K562 (cell line): Measurements from ENCODE around the gene ZNF615. TPM values are rescaled to one million over a fixed set of nuclear protein-coding genes. Genes with fewer than 3 reads are reported as not detected.
A peak's percentile ranks its signal among the peaks of the same experiment; 100 is the strongest.
"Not testable (repeated sequence)": the region's sequence is repeated elsewhere in the genome, so short reads cannot be mapped to it uniquely, and the experiment has no call there.

Source experiments
- ATAC-seq: fragments of 200-7000 bp; cut with Tn5 transposase; 3 replicates; pipeline ENCODE4 v1.9.1; 2020; ENCODE audit warnings: moderate library complexity
- BruUV-seq: library from RNA; stranded (reverse); fragments of 400-500 nt; replicated peaks from 2 replicates; lab custom pipeline; 2021; lab: Mats Ljungman, UMichigan
- CTCF ChIA-PET: fragments of 300-600 bp; formaldehyde crosslinking; extraction: SDS; loops from one replicate; lab custom pipeline; 2021; ENCODE audit warnings: low intra/inter-chr PET ratio; lab: Yijun Ruan, JAX
- POLR2A ChIA-PET: fragments of 300-600, 350-650 bp; sonication (Branson Sonifier 250); formaldehyde crosslinking; extraction: SDS; loops from one replicate; lab custom pipeline; 2021; ENCODE audit warnings: antibody characterized with exemption, inconsistent platforms; lab: Yijun Ruan, JAX
- DNase-seq, 4 experiments: peaks; one replicate each; pipeline versions ENCODE4 v3.0.0 to v3.0.0-alpha.2; 2011 to 2018; ENCODE audit warnings: low spot score in 3 of 4, mixed read lengths in 3 of 4; ENCODE audit errors: extremely low read depth in 1 of 4
- FAIRE-seq: peaks from 2 replicates; lab custom pipeline; 2011; peaks lifted over from hg19 to GRCh38; lab: Jason Lieb, UNC
- H2AFZ ChIP-seq: 2 replicates; pipeline ENCODE4 v1.6.0; 2011; ENCODE audit warnings: low read depth, low read length, control low read depth, inconsistent platforms
- H3K27ac ChIP-seq: fragments of 200-600 bp; 3 replicates; pipeline ENCODE4 v1.8.0; 2011; ENCODE audit warnings: low read depth, mild to moderate bottlenecking, control low read depth, inconsistent platforms, low read length, moderate library complexity, mixed read lengths; ENCODE audit errors: extremely low read depth
- H3K27me3 ChIP-seq, 2 experiments: fragments of 300-600 bp in 1 of 2; 2 replicates in 1 of 2; 3 replicates in 1 of 2; pipeline versions ENCODE4 v1.6.0 to v1.8.0; 2011; ENCODE audit warnings: inconsistent platforms in 2 of 2, low read length in 2 of 2, mild to moderate bottlenecking in 1 of 2, mixed read lengths in 1 of 2, moderate library complexity in 1 of 2; ENCODE audit not compliant: control insufficient read depth in 2 of 2, insufficient read depth in 2 of 2
- H3K36me3 ChIP-seq: fragments of 300-600 bp; 3 replicates; pipeline ENCODE4 v1.8.0; 2011; ENCODE audit warnings: mild to moderate bottlenecking, low read length, inconsistent platforms; ENCODE audit not compliant: control insufficient read depth, insufficient read depth
- H3K4me1 ChIP-seq, 2 experiments: fragments of 200-600 bp in 1 of 2; replicated peaks in 1 of 2; 2 replicates in 1 of 2; 3 replicates in 1 of 2; pipeline versions ENCODE4 v1.5.1 to v1.8.0; 2011; ENCODE audit warnings: inconsistent platforms in 2 of 2, low read length in 2 of 2, mild to moderate bottlenecking in 1 of 2, mixed read lengths in 1 of 2, moderate library complexity in 1 of 2; ENCODE audit not compliant: control insufficient read depth in 2 of 2, insufficient read depth in 2 of 2
- H3K4me2 ChIP-seq: 2 replicates; pipeline ENCODE4 v1.6.1; 2011; ENCODE audit warnings: low read length, control low read depth, inconsistent platforms, mixed read lengths; ENCODE audit not compliant: insufficient read depth
- H3K4me3 ChIP-seq: fragments of 200-600 bp; sonication (generic), shearing (Covaris generic); 2 replicates; pipeline ENCODE4 v1.5.1; 2016; ENCODE audit warnings: control low read depth, inconsistent platforms
- H3K79me2 ChIP-seq: fragments of 200-600 bp; 3 replicates; pipeline ENCODE4 v1.8.0; 2011; ENCODE audit warnings: low read length, inconsistent platforms; ENCODE audit not compliant: control insufficient read depth, insufficient read depth
- H3K9ac ChIP-seq, 2 experiments: 2 replicates each; pipeline versions ENCODE4 v1.6.0 to v1.6.1; 2011; ENCODE audit warnings: low read depth in 2 of 2, low read length in 2 of 2, control low read depth in 1 of 2, inconsistent platforms in 1 of 2, mild to moderate bottlenecking in 1 of 2, mixed read lengths in 1 of 2; ENCODE audit not compliant: insufficient read depth in 1 of 2
- H3K9me1 ChIP-seq: one replicate; pipeline ENCODE4 v1.6.0; 2011; ENCODE audit warnings: inconsistent platforms, mild to moderate bottlenecking, low read length, moderate library complexity; ENCODE audit not compliant: control insufficient read depth, insufficient read depth
- H3K9me3 ChIP-seq: replicated peaks from 2 replicates; pipeline ENCODE4 v1.5.1; 2011; ENCODE audit warnings: low read depth, low read length, inconsistent platforms; ENCODE audit not compliant: control insufficient read depth, insufficient read depth
- H4K20me1 ChIP-seq: replicated peaks from 2 replicates; pipeline ENCODE4 v1.6.1; 2011; ENCODE audit warnings: low read length, inconsistent platforms, mixed read lengths; ENCODE audit not compliant: control insufficient read depth, insufficient read depth
- NR2C1 ChIP-seq, 2 experiments: fragments of 450-650 bp; IDR thresholded peaks; 2 replicates each; pipeline ENCODE4 v1.6.1; 2017; ENCODE audit warnings: mild to moderate bottlenecking in 2 of 2, antibody characterized with exemption in 1 of 2, inconsistent platforms in 1 of 2, missing compliant biosample characterization in 1 of 2, missing genetic modification characterization in 1 of 2
- WGBS: fragments of 100-300 bp; shearing (Covaris generic); methylation state at CpG from one replicate; pipeline ENCODE4 v1.1.6; 2016; ENCODE audit warnings: low coverage, mixed read lengths; ENCODE audit not compliant: insufficient coverage; ENCODE audit errors: missing lambda C conversion rate; 5-methylcytosine and 5-hydroxymethylcytosine counted together
- in situ Hi-C: fragments of 300-500 bp; cut with MboI; formaldehyde crosslinking; loops from 4 replicates; pipeline ENCODE4 v1.15.0; 2018; ENCODE audit warnings: inconsistent platforms, mixed read lengths
- intact Hi-C: fragments of 100-400 bp; cut with micrococcal nuclease; formaldehyde crosslinking; loops from 2 replicates; pipeline ENCODE4 v1.14.2; 2022
- polyA plus RNA-seq, 8 experiments: library from polyadenylated mRNA; depleted of rRNA in 4 of 8; stranded (reverse) in 5 of 8; unstranded in 3 of 8; fragments of >200 nt; fragmentation: Nextera tagmentation in 2 of 8; fragmentation: Illumina TruSeq in 1 of 8; extraction: Ambion mirVana in 2 of 8; extraction: Trizol in 1 of 8; gene quantifications; 2 replicates each; pipeline versions ENCODE4 v1.2.1 to v1.2.3, GENCODE V29; 2011 to 2014; ENCODE audit warnings: inconsistent platforms in 1 of 8, missing spikeins in 1 of 8
- total RNA-seq, 7 experiments: library from RNA; depleted of rRNA in 6 of 7; stranded (reverse); fragments of >200 nt in 6 of 7; fragmentation: Illumina TruSeq in 2 of 7; extraction: Trizol in 2 of 7; gene quantifications; 2 replicates each; pipeline versions ENCODE4 v1.2.1 to v1.2.3, GENCODE V29; 2011 to 2021; ENCODE audit warnings: low replicate concordance in 1 of 7

Gene ZNF615
- total and polyA plus RNA-seq, 9 of the 15 experiments (the other 6 are each of a cell fraction or from before 2014, with no cell fraction given) = 1.2 to 4.4 (median 2.7) TPM

DNA sequence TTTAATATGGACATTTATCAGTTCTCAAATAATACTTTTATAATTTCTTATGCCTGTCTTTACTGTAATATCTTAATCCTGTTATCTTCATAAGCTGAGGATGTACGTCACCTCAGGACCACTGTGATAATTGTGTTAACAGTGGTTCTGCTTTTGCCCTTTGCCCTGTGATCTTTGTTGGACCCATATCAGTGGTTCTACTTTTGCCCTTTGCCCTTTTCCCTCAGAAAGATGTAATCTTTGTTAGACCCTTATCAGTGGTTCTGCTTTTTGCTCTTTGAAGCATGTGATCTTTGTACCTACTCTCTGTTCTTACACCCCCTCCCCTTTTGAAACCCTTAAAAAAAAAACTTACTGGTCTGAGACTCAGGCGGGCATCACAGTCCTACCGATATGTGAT, 48.5 kb upstream of the ZNF615 start:
- CTCF ChIA-PET; H3K9ac ChIP-seq; H3K9me1 ChIP-seq; in situ Hi-C loops; H3K4me3 ChIP-seq; H3K4me2 ChIP-seq; H3K27me3 ChIP-seq; H4K20me1 ChIP-seq; H3K27ac ChIP-seq; POLR2A ChIA-PET; H3K9me3 ChIP-seq; FAIRE-seq; H2AFZ ChIP-seq; H3K4me1 ChIP-seq; H3K36me3 ChIP-seq; H3K79me2 ChIP-seq; intact Hi-C loops; DNase-seq; BruUV-seq; ATAC-seq; TF ChIP-seq NR2C1 (IDR thresholded peaks at IDR 0.05): not testable (repeated sequence)
- peak; percentile 57; the same call in 1 of the 2 replicates for TF ChIP-seq NR2C1 (tag; IDR thresholded peaks at IDR 0.05)
- 71% methylated on average over 2 of the region's 3 CpGs for WGBS

DNA sequence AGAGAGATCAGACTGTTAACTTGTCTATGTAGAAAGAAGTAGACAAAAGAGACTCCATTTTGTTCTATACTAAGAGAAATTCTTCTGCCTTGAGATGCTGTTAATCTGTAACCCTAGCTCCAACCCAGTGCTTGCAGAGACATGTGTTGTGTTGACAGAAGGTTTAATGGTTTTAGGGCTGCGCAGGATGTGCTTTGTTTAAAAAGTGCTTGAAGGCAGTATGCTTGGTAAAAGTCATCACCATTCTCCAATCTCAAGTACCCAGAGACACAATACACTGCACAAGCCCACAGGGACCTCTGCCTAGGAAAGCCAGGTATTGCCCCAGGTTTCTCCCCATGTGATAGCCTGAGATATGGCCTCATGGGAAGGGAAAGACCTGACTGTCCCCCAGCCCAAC, 43.7 kb upstream of the ZNF615 start:
- intact Hi-C loops, H3K9ac ChIP-seq, H3K9me3 ChIP-seq, in situ Hi-C loops, H3K79me2 ChIP-seq, H3K36me3 ChIP-seq, H4K20me1 ChIP-seq, DNase-seq, H3K27me3 ChIP-seq, ATAC-seq, H2AFZ ChIP-seq, H3K4me1 ChIP-seq, FAIRE-seq, H3K4me3 ChIP-seq, H3K9me1 ChIP-seq, H3K27ac ChIP-seq, BruUV-seq, H3K4me2 ChIP-seq, POLR2A ChIA-PET: not testable (repeated sequence)
- CTCF ChIA-PET = interaction anchor here (0.7 kb wide), 1 partner anchor 56 kb away, joined by 3 read pairs; no protein-coding TSS in a partner anchor
- 86% methylated on average over 1 of the region's 1 CpG for WGBS
